Activated CD4-positive, alpha-beta T cell treated with anti-CD3 and anti-CD28 coated beads, Interleukin-2, amount 50 U/mL, for 1 hour (primary cell): ENCODE data around the gene ELP1.

Source experiments
- DNase-seq: peaks from one replicate; pipeline ENCODE4 v3.0.0-alpha.2; 2020

Gene ELP1

DNA sequence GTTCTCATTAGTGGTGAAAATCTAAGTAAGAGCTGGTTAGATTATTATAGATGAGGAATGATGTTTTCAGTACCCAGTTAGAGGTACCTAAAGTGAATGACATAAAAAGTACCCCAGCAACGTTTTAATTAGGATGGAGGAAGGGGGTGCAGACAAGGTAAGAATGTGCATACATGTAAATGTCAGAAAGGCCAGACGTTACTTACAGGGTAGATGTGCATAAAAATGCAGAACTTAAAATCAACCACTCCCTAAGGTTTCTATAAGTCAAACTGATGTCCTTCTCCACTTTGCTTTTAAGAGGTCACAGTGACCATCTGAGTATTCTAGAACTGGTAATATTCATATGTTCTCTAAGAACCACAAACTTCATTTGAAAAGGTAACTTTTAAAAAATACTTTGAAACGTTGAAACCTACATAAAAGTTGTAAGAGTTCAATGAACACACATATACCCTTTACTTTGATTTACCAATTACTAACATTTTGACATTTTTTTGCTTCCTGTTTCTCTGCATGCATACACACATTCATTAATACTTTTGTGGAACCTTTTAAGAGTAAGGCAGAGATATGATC is 53.1 kb downstream of the ELP1 start:
- no peak for DNase-seq

GRCh38 chr9:108877524-108877923 is 56.4 kb downstream of the ELP1 start:
- DNase-seq, result no peak

- DNase-seq, result no peak
Measured at GRCh38 chr9:108876425-108876824, 57.5 kb downstream of the ELP1 start.

DNA sequence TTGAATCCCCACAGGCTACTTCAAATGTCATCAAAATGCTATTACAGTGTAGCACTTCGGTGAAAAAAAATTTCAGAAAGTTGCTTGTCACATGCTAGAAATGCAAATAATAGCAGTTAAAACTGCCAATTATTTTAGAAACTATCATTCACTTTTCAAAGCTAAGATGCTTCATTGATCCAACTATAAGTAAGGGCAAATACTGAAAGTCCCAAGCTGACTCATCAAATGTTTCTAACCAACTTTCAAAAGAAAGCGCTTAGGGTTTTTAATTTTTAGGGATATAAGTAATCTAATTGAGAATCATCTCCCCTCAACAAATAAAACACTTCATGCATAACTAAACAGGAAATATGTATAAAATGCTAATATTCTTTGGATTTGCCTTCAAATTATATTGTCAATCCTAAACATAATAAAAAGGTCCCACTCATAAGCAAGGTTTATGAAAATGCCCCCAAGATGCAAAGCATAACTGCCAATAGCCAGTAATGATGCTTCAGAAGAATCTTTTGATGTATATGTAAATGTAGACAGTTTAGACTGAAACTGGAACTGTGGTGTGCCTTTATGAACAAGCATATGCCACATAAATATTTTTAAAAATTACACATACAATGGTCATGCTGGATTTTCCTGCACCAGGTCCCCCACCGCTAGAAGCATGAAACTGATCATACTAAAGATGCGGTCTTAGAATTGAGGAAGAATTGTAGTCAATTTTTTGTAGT is 59.7 kb downstream of the ELP1 start:
- DNase-seq, result no peak

- no peak for DNase-seq
Measured at GRCh38 chr9:108869092-108869725, 64.7 kb downstream of the ELP1 start.

DNA sequence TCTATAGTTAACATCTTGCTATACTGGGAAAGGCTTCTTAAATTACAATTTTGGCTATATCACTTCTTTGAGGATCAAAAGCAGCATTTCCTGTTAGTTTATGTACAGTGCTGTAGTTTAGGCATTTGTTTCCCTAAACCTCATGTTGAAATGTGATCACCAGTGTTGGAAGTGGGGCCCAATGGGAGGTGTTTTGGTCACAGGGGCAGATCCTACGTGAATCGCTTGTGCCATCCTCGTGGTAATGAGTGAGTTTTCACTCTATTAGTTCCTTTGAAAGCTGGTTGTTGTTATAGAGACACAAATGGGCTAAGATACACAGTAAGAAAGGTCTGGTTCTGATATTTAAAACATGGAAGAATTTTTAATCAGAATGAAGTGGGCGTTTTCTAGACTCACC is 66.1 kb downstream of the ELP1 start:
- no peak for DNase-seq

- DNase-seq, result no peak
Measured at GRCh38 chr9:108867116-108867515, 66.8 kb downstream of the ELP1 start.

- no peak for DNase-seq
Measured at GRCh38 chr9:108866001-108866420, 67.9 kb downstream of the ELP1 start.

GRCh38 chr9:108865037-108865436 is 68.9 kb downstream of the ELP1 start:
- DNase-seq, result no peak

- no peak for DNase-seq
Measured at GRCh38 chr9:108864446-108864845, 69.5 kb downstream of the ELP1 start.

DNA sequence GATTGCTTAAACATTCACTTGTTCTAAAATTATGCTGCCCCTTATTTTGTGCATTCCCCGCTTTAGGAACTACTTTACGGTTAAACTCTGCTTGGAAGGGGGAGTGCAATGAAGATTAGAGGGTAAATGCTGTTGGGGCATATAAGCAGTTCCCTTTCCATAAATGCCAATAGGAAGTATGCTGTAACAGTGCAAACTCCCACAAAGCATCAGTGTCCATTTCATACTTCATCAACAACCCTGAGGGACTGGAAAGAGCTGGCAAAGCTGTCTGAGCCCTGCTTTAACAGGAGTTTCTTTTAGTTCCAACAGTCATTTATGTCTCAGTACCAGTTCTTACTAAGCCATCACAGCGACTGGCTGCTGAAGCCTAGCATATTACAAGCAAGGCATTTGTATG is 70.0 kb downstream of the ELP1 start:
- no peak for DNase-seq

GRCh38 chr9:108861997-108862396 is 71.9 kb downstream of the ELP1 start, which contains the start of gene ACTL7A:
ACTL7A (plus strand) TSS chr9:108862266; CDS start chr9:108862323, 57 bp downstream.
- DNase-seq, result no peak

DNA sequence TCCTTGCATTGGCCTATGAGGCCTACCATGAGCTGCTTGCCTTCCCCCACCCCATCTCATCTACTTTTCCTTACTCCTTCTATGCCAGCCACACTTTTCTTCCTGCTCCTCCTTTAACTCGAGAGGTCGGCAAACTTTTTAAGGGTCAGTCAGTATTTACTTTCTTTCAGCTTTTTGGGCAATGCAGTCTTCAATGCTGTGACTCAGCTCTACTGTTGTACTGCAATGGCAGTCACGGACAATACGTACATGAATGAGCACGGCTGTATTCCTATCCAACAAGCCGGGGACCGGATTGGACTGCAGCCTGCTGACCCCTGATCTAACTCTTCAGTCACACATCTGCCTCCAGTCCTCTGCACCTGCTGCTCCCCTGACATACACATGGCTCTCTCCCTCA is 72.5 kb downstream of the ELP1 start:
- DNase-seq, result no peak

DNA sequence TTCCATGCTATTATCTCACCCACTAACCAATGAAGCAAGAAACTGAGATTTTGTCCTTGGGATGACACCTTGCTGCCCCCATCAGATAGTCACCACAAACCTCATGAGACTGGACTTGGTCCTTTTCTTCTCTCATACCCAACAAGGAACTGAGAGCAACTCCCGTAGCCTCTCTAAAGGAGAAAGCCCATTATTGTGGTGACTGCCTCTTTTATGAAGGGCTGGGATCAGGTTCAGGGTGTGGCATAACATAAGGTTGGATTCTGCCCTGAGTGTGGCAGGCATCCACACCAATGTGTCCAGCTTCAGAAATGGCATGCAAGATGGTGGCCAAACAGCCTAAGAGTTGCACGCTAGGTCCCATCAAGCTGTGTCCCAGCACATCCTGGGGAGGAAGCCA is 73.2 kb downstream of the ELP1 start:
- no peak for DNase-seq

DNA sequence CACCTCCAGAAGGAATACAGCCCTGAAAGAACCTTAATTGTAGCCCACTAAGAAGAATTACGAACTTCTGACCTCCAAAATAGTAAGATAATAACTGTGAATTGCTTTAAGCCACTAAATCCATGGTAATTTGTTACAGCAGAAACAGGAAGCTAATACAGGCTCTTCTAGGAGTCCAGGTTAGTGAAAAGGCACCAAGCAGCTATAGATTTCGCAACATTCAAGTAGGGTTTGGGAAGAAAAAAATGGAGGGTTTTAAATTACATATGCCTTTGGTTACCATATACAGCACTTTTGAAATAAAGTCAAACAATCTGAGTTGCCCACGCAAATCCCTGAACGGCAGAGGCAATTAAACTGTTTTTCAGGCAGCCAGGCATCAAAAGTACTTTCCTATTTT is 73.6 kb downstream of the ELP1 start:
- DNase-seq, result no peak

- no peak for DNase-seq
Measured at GRCh38 chr9:108859459-108860114, 74.3 kb downstream of the ELP1 start.

DNA sequence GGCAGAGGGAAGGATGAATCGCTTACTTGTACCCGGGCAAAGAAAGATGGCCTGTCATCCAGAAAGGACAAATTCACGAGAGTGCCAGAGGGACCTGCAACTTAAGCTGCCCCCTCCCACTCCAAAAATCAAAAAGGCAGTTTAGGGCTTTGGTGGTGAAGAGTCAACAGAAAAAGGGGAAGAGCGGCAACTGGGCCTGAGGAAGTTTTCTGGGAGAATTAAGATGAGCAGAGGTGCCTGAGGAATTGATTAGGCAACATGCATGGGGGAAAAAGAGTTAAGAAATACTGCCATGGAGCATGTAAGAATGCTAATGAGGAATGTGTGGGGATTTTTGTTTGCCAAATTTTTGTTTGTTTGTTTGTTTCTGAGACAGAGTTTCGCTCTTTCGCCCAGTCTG is 76.4 kb downstream of the ELP1 start:
- no peak for DNase-seq

- no peak for DNase-seq
Measured at GRCh38 chr9:108855888-108856287, 78.0 kb downstream of the ELP1 start, which contains the start of gene ACTL7B. ACTL7B (minus strand) TSS chr9:108855986; CDS start chr9:108855930, 56 bp downstream.

DNA sequence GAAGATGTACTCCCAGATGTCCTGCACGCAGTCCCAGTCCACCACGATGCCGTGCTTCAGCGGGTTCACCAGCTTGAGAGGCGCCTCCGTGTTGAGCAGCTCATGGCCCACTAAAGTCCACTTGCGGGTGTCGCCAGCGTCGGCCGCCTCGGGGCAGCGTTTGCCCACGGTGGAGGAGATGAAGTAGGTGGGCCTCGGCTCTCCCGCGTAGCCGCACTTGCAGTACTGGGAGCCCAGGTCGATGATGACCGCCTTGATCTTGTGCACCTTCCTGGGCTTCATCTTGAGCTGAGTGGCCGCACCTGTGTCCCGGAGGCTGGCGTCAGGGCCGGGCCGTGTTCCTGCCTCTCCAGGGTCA is 78.4 kb downstream of the ELP1 start:
- no peak for DNase-seq

GRCh38 chr9:108854641-108855528 is 79.0 kb downstream of the ELP1 start:
- no peak for DNase-seq

DNA sequence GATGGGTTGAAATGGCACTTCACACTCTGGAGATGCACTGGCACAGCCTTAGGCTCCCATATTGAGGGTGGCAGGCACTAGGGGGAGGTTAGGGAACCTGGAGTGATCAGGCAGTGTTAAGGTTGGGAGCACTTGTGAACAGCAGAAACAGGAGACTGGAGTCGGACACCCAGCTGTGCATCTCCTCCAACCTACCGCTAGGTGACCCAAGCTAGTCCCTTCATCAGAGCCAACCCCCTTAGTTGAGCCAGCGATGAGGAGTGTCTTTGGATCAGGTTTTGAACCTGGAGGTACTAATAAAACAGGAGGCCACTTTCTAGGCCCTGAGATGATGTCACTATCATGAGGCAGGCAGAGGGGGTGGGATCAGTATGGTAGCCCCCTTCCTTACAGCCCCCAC is 79.8 kb downstream of the ELP1 start:
- DNase-seq, result no peak

- DNase-seq, result no peak
Measured at GRCh38 chr9:108852079-108852478, 81.8 kb downstream of the ELP1 start.

GRCh38 chr9:108851138-108851537 is 82.8 kb downstream of the ELP1 start:
- DNase-seq, result no peak
